ENCODE measurements around the gene C22orf39. TPM values are rescaled to one million over a fixed set of nuclear protein-coding genes. Genes with fewer than 3 reads are reported as not detected.
"Not testable (repeated sequence)": the region's sequence is repeated elsewhere in the genome, so short reads cannot be mapped to it uniquely, and the experiment has no call there.

The C22orf39 gene
- total RNA-seq, 4 donors from 2014 or later = 46.8 to 47.9 (median 47.1) TPM

DNA sequence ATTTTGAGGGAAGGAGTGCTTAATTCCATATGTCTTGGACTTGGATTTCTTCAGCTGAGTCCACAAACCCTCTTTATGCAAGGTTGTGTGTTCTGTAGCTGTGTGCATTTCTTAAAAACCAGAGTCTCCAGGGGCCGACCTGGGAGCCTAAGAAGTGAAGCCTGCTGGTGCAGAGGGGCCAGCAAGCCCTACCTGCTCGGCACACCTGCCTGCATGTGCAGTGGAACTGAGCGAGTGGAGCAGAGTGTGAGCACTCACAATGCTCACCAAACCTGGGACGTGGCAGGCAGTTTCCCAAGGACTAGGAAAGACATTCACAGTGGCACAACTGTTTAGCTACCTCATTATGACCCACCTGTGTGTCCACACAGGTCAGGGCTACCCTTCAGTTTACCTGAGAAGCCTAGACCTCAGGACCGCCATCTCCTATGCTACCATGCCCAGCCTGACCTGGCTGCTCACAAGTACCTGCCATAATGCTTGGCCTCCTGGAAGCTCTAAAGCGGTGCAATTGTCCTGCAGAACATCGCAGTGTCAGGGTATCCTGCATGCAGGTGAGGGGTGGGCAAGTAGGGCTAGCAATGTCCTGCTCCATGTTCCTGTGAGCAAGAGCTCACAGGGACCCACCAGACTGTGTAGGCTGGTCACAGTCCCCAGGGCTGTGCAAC is 3.8 kb downstream of the C22orf39 start:
- TF ChIP-seq, protein P1, sequence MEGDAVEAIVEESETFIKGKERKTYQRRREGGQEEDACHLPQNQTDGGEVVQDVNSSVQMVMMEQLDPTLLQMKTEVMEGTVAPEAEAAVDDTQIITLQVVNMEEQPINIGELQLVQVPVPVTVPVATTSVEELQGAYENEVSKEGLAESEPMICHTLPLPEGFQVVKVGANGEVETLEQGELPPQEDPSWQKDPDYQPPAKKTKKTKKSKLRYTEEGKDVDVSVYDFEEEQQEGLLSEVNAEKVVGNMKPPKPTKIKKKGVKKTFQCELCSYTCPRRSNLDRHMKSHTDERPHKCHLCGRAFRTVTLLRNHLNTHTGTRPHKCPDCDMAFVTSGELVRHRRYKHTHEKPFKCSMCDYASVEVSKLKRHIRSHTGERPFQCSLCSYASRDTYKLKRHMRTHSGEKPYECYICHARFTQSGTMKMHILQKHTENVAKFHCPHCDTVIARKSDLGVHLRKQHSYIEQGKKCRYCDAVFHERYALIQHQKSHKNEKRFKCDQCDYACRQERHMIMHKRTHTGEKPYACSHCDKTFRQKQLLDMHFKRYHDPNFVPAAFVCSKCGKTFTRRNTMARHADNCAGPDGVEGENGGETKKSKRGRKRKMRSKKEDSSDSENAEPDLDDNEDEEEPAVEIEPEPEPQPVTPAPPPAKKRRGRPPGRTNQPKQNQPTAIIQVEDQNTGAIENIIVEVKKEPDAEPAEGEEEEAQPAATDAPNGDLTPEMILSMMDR (IDR thresholded peaks at IDR 0.05) = no peak
- no peak for TF ChIP-seq POLR2A (IDR thresholded peaks at IDR 0.05)
- Histone ChIP-seq H3K9me3 (no peaks in the 10 kb centered on the region), H3K4me1 (peaks cover 0 to 23% (median 6%) of the 10 kb centered on the region in 4 donors), H3K36me3 (peaks cover 0 to 12% (median 0%) of the 10 kb centered on the region in 3 donors), H3K27ac (no peak overlapping the region), H3K4me3 (no peak overlapping the region), H3K27me3 (no peaks in the 10 kb centered on the region)
- DNase-seq = no peak

DNA sequence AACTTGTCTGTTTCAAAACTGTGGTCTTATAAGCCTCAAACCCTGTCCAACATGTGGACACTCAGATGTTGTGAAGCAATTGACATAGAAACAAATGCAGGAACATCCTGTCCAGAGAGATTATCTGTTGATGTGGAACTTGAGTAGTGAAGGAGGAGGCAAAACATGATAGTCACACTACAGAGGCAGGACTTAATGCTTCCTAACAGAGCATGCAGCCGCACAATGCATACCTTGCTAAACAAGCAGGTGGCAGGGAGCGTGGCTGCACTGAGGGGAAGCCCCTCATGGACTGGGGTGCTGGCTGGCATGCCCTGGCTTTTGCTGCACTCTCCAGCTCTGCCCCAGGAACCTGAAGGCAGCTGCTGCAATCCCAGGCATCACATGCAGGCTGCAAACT is 5.3 kb downstream of the C22orf39 start:
- Histone ChIP-seq H3K27me3 (no peaks in the 10 kb centered on the region), H3K27ac (no peak overlapping the region), H3K4me3 (no peak overlapping the region), H3K36me3 (peaks cover 0 to 13% (median 0%) of the 10 kb centered on the region in 3 donors), H3K4me1 (peaks cover 0 to 15% (median 4%) of the 10 kb centered on the region in 4 donors), H3K9me3 (no peaks in the 10 kb centered on the region)
- TF ChIP-seq, protein P1 (IDR thresholded peaks at IDR 0.05) = no peak
- TF ChIP-seq POLR2A (IDR thresholded peaks at IDR 0.05) = no peak
- DNase-seq = no peak

DNA sequence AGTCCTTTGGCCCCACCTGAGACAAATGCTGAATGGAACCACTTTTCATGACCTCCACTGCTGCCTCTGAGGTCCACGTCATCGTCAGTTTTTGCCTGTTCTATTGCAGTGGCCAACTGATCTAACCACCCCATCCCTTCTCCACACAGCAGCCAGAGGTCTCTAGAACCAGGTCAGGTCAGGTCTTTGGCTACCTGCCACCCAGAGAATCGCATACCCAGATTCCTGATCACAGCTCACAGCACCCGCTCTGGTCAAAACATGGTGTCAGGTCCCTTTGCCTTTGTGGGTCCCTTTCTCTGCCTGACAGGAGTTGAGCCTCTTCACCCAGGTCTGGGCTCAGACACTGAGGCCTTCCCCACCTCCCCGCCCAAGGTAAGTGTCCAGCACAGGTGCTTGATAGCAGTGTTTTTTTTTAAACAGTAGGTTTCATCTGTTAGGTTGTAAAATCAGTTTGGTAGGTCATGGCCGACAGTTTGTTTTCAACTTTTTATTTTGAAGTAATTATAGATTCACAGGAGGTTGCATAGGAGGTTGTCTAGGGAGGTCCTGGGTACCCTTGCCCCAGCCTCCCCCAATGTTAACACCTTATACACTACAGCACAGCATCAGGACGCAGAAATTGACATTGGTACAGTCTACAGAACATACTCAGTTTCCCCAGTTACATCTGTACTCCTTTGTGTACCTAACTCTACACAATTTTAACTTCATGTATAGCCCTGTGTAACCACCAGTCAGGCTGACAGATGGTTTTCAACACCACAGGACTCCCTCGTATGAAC is 6.9 kb downstream of the C22orf39 start:
- peaks cover 0 to 28% (median 0%) of the 10 kb centered on the region in 3 donors for H3K36me3 ChIP-seq
- DNase-seq = no peak

DNA sequence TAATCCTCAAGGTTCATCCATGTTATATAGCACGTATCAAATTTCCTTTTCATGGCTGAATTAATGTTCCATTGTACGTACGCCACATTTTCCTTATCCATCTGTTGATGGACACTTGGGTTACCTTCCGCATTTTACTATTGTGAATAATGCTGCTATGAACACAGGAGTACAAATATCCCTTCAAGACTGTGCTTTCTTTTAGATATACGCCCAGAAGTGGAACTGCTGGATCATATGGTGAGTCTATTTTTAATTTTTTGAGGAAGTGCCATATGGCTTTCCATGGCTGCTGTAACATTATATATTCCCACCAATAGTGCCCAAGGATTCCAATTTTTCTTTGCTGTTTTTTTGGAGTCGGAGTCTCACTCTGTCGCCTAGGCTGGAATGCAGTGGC is 9.2 kb downstream of the C22orf39 start:
- H3K27ac ChIP-seq = no peak overlapping the region
- H3K27me3 ChIP-seq = no peaks in the 10 kb centered on the region
- TF ChIP-seq POLR2A (IDR thresholded peaks at IDR 0.05) = no peak
- TF ChIP-seq, protein P1 (IDR thresholded peaks at IDR 0.05) = no peak
- H3K4me3 ChIP-seq = no peak overlapping the region
- no peak for DNase-seq
- no peaks in the 10 kb centered on the region for H3K9me3 ChIP-seq
- H3K36me3 ChIP-seq = peaks cover 0 to 22% (median 0%) of the 10 kb centered on the region in 3 donors
- peaks cover 0 to 5% (median 0%) of the 10 kb centered on the region in 4 donors for H3K4me1 ChIP-seq

More for the DNA sequence above, 6.9 kb downstream of the C22orf39 start:
- Histone ChIP-seq H3K9me3 (no peaks in the 10 kb centered on the region), H3K4me3 (no peak overlapping the region), H3K27ac (no peak overlapping the region), H3K27me3 (no peaks in the 10 kb centered on the region), H3K4me1 (peaks cover 0 to 3% (median 0%) of the 10 kb centered on the region in 4 donors)
- TF ChIP-seq, protein P1 (IDR thresholded peaks at IDR 0.05) = no peak
- no peak for TF ChIP-seq POLR2A (IDR thresholded peaks at IDR 0.05)

DNA sequence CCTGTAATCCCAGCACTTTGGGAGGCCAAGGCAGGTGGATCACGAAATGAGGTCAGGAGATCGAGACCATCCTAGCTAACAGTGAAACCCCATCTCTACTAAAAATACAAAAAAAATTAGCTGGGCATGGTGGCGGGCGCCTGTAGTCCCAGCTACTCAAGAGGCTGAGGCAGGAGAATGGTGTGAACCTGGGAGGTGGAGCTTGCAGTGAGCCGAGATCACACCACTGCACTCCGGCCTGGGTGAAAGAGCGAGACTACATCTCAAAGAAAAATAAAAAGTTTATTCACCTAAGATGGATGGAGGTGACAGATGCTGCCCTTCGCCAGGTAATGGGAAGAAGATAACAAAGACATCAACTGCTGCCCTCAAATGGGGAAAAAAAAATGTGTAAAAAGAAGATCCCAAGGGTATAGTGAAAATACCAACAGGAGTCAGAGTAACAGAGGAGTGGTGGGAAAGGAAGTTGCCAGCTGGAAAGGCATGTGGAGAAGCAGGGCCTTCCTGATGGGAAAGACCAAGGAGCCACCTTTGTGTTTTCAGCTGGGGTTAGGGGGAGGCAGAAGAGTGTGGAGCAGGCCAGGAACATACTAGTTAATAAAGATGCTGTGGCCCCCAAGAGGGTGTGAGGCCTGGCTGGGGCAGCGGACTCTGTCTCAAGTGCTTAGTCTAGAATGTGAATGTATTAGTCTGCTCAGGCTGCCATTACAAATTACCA is 10.9 kb downstream of the C22orf39 start:
- DNase-seq, H3K27me3 ChIP-seq, H3K4me1 ChIP-seq, H3K4me3 ChIP-seq, H3K9me3 ChIP-seq, H3K27ac ChIP-seq: not testable (repeated sequence)
- peaks cover 0 to 21% (median 0%) of the 10 kb centered on the region in 3 donors for H3K36me3 ChIP-seq

All from Peyer's patch (tissue), 4 donors.